NCI-H1436 treated with DMSO at 0.1 percent for 48 hours (cell line): Measurements from ENCODE around the gene MED19.
A peak's percentile ranks its signal among the peaks of the same experiment; 100 is the strongest.
"Not testable (repeated sequence)": the region's sequence is repeated elsewhere in the genome, so short reads cannot be mapped to it uniquely, and the experiment has no call there.

Source experiments
- DNase-seq: peaks from one replicate; lab custom pipeline; 2025; lab: John Stamatoyannopoulos, UW

The MED19 gene

DNA sequence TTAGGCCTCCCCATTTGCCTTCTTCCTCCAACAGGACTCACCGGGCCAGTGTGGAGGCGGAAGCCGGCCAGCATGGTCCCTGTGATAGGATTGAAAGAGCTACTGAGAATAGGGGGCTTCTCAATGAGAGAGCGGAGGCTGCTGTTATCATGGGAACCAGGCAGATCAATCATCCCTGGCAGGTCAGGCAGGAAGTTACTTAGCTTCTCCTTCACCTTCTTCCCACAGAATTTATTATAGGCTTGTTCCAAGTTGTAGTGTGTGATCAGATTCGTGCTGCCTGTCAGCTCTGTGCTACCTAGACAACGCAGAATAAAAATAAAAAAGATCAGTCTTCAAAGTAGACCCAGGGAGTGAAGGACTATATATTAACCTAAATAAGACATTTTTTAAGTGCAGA is 7.1 kb downstream of the MED19 start:
- DNase-seq = no peak

DNA sequence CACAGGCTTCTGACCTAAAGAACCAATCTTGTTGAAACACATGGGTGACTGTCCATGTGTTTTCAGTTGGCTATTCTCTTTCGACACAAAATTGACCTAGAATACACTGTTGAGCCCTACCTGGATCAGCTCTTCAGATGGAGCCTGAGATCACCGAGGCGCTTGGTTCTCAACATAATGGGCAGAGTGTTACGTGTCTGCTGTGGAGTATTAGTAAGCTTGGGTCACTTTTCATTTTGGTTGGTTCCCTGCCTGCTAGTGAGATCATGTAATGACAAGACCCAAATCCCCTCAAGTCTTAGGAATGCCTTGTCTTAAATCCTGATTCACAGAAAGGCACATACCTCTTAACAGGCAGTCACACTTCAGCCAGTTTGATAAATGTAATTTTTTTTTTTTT is 8.7 kb downstream of the MED19 start:
- no peak for DNase-seq

DNA sequence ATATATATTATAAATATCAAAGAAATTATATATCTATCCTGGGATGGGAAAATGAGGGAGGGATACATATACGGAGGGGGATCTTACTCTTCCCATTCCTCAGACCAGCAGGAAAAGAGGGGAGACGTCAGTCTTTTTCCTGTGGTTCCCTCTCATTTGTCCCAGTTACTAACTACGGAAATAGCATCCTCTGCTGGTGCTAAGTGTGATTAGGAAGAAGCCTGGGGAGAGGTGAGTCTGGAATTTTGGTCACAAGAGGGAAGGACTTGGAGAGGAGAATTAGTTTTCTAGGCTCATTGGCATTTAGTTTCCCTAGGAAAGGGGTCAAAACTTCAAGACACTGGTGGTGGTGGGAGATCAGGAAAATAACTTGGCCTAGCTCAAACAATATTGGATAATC is 11.6 kb downstream of the MED19 start:
- DNase-seq = no peak

DNA sequence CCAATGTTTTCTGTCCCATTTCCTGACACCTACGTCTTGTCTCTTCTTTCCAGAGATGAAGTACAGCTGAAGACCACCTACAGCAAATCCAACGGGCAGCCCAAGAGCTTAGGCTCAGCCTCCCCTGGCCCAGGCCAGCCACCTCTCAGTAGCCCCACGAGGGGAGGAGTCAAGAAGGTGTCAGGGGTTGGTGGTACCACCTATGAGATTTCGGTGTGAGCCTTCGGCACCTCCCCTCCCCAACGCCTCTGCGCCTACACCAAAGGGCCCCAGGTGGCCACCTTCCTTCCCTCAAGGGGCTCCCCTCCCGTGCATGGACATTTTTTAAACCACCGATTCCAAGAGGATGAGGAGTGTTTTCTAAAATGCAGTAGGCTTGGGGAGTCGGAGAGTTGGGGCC is 12.2 kb downstream of the MED19 start:
- no peak for DNase-seq

DNA sequence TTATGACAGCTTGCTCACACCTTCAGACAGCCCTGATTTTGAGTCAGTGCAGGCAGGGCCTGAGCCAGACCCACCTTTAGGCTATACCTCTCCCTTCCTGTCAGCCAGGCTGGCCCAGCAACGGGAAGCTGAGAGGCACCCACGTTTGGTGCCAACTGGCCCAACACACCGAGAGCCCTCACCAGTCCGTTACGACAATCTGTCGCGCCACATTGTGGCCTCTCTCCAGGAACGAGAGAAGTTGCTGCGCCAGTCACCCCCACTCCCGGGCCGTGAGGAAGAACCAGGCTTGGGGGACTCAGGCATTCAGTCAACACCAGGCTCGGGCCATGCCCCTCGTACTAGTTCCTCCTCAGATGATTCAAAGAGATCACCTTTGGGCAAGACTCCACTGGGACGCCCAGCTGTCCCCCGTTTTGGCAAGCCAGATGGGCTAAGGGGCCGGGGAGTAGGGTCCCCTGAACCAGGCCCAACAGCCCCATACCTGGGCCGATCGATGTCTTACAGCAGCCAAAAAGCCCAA is 13.1 kb downstream of the MED19 start:
- no peak for DNase-seq

DNA sequence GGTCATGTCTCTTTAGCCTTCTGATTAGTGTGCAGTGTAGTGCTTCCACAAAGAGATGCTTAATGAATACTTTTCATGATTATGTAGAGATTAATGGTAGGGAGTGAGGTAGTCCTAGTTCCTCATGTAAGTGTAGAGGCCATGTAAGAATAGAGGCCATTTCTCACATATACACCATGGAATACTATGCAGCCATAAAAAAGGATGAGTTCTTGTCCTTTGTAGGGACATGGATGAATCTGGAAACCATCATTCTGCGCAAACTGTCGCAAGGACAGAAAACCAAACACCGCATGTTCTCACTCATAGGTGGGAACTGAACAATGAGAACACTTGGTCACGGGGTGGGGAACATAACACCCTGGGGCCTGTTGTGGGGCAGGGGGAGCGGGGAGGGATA is 21.5 kb downstream of the MED19 start:
- not testable (repeated sequence) for DNase-seq

DNA sequence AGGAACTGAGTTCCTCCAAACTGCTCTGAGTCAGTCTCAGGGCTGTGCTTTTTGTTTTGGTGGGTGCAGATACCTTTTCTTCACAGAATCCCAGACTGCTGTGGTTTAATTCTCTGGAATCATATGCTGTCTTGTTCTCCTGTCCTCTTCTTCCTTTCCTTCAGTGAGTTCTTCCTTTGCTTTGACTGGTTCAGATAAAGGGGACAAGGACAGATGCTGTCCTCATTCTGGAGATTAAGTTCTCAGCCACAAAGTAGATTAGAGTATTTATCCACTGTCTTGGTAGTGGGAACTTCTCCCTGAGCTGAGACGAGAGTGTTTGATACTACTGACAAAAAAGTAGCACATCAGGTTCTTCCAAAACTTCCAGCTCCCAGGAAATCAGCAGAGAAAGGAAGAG is 30.8 kb downstream of the MED19 start:
- no peak for DNase-seq

DNA sequence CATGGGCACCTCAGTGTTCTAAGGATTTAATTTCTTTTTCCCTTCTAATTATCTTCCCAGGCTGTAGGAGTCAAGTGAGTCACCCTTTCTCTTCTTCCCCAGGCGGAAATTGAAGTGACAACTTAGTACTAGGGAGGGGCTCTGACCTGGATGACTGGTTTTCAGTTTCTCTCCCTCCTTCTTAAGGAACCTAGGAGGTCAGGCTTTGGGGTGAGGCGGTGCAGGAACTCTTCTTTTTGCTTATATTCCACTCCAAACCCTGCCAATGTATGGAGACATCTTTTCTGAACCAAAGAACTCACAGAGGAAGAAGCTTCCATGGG is 31.5 kb downstream of the MED19 start:
- no peak for DNase-seq

DNA sequence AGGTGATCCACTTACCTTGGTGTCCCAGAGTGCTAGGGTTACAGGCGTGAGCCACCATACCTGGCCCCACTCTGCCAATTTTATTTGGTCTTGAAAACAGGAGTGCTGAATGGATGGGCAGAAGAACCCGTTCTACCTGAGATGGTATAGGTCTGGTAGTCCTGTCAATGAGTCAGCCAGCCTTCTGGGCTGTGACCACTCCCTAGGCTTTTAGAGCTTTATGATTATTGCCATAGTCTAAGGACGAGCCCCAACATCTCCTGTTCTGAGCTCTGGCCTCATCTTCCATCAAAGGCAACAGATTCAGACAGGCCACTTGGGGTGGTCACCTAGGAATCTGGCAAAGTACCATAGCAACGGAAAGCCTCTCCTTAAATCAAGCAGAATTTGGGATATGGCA is 32.6 kb downstream of the MED19 start:
- no peak for DNase-seq

DNA sequence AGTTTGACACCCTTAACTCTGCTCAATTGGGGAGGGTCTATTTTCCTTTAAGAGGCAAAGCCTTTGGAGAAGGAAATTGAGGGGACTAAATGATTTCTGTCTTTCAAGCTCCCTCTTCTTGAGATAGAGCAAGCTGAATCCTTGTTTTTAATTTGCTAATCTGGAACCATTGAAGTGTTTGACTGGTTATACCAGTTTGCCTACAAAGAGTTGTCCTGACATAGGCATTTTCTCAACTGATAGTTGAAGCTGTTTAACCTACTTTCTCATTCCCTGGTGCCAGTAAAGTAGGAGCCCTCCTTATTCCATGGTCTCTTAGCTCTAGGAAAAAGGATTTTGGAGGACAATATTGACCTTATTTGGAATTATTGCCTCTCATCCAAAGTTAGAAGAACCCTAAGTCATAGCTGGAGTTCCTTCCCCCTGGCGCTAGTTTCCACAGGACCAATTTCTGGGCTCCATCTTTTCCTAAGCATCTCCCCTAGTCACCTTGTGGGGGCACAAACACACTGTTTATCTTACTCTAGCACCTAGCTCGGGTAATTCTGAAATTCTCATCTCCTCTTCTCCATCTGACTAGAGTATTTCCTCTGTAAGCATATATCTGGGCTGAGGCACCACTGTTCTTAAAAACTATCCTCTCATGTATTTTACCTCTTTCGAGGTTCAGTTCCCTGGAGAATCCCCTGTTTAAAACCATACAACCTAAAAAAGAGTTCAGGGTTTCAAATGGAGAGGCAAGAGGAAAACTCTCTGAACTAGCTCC is 36.7 kb downstream of the MED19 start:
- no peak for DNase-seq

DNA sequence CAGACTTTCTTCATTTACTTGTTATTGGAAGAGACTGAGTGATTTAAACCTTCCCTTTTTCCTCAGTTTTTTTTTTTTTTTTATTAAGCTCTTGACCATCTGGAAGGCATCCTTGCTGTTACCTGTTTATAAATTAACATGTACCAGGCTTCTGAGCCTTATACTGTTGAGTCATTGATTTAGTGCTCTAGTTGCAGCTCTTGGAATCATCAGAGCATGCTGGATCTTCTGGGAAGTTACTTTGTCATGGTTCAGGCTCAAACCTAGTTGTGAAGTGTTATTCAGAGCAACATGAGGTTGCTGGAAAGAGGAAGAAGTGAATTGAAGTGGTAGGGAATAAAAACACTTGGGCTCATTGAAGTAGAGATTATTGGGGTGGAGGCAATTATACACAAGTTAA is 37.8 kb downstream of the MED19 start:
- no peak for DNase-seq

DNA sequence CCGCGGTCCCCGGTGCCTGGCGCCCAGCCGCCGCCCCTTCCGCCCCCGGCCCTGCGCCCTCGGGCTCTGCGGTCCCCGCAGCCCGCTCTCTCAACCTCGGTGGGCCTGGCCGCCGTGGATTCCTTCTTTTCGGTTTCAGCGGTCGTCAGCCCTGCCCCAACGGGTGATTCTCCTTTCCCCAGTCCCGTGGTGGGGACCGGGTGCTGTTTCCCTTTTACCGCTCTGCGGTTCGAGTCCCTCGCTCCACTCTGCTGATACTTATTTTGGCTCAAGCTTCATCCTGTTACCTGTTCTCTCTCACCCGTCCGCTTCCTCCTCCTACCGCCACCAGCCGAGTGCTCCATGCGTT is 43.6 kb downstream of the MED19 start:
- DNase-seq = no peak

DNA sequence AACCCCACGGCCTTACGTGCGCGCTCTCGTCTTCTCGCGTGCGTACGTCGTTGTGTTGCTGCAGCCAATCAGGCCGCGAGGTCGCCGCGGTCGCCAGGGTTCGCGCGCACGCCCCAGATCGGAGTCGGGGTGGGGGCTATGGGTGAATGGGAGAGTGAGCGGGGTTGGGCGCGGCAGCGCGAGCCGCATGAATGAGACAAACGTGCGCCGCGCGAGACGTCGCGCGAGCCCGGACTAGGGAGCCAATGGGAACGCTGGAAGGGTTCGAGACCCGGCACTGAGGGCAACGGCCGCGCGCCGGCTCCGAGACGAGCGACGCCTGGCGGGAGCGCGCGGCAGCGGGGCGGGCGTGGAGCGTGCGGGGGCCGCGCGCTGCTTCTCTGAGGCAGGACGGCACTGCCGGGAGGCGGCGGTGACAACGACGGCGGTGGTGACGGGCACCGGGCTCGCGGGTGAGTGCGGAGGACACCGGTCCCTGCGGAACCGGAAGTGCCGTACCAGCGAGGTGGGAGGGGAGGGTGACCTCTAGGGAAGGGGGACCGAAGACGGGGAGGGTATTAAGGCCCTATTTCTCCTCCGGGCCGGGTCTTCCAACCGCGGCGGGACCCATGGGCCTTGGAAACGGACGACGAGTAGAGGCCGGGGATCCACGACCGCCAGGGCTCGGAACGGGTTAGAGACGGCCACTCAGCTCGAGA is 44.1 kb downstream of the MED19 start, which contains the start of gene ZDHHC5:
TSS of gene ZDHHC5 (plus strand) at position 379 of the 698 bp plus-strand sequence. CDS start 4,977 bp downstream, outside the sequence.
- DNase-seq = peak; percentile 98

DNA sequence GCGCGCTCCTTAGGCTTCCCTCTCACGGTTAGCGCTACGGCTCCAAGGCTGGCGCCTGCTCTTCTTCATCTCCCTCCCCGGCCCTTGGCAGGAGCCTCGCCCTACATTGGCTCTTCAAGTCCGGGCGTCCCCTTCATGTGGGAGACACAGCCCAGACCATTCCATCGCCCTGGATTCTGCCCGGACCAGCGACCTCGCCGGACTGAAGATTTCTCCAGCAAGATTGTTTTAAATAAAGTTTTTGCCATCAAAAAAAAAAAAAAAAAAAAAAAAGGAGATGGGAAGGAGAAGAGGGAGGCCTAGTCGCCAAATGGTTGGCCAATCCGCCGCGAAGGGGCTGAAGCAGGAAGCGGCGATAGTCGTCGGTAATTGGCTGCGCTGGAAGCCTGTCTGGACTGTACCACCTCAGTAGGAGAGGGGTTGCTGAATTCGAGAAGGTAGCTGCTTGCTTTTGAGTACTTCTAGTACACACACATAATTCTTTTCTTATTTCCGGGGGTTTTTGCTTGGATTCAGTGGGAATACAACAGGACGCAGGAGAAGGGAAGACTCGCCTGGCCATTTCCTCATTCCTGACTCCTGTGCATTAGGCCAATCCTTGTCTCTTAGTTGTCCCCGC is 44.8 kb downstream of the MED19 start:
- peak; percentile 98 for DNase-seq

DNA sequence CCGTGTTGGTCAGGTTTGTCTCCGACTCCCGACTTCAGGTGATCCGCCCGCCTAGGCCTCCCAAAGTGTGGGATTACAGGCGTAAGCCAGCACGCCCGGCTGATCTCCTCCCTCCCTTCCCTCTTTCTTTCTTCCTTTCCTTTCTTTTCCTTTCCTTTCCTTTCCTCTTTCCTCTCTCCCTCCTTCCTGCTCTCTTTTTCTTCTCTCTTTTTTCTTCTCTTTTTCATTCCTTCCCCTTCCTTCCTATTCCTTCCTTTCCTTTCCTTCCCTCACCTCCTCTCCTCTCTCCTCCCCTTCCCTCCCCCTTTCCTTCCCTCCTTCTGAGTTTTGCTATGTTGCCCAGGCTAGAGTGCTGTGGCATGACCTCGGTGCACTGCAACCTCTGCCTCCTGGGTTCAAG is 48.0 kb downstream of the MED19 start:
- no peak for DNase-seq

DNA sequence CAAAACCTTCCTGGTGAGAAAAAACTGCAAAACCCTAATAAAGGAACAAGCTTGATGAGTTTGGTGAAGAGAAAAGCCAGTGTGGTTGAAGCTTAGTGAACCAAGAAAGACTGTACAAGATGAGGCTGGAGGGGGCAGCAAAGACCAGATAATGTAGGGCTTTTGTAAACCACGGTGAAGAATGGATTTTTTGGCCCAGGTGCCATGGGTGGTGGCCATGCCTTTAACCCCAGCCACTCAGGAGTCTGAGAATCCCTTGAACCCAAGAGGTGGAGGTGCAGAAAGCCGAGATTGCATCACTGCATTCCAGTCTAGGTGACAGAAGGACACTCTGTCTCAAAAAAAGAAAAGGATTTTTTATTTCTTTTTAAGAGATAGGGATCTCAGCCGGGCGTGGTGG is 49.1 kb downstream of the MED19 start:
- no peak for DNase-seq

DNA sequence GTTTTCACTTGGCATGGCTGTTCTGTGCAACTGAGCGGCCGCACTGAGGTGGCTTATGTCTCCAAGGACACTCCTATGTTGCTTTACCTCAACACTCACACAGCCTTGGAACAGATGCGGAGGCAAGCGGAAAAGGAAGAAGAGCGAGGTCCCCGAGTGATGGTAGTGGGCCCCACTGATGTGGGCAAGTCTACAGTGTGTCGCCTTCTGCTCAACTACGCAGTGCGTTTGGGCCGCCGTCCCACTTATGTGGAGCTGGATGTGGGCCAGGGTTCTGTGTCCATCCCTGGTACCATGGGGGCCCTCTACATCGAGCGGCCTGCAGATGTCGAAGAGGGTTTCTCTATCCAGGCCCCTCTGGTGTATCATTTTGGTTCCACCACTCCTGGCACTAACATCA is 52.3 kb downstream of the MED19 start:
- no peak for DNase-seq

DNA sequence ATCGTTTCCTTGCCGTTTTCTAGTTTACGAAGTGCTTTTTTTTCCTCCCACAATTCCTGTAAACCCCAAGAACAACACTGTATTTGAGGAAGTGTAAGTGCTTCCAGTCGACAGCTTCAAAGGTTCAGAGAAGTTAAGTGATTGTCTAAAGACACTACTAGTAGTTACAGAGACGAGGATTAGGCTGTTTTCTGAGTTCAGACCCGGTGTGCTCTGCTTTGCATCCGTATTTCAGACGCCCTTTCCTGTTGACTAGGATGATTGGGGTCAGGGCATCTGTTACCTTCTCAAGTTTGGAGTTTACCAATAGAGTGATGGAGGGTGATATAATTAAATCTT is 54.0 kb downstream of the MED19 start:
- no peak for DNase-seq

DNA sequence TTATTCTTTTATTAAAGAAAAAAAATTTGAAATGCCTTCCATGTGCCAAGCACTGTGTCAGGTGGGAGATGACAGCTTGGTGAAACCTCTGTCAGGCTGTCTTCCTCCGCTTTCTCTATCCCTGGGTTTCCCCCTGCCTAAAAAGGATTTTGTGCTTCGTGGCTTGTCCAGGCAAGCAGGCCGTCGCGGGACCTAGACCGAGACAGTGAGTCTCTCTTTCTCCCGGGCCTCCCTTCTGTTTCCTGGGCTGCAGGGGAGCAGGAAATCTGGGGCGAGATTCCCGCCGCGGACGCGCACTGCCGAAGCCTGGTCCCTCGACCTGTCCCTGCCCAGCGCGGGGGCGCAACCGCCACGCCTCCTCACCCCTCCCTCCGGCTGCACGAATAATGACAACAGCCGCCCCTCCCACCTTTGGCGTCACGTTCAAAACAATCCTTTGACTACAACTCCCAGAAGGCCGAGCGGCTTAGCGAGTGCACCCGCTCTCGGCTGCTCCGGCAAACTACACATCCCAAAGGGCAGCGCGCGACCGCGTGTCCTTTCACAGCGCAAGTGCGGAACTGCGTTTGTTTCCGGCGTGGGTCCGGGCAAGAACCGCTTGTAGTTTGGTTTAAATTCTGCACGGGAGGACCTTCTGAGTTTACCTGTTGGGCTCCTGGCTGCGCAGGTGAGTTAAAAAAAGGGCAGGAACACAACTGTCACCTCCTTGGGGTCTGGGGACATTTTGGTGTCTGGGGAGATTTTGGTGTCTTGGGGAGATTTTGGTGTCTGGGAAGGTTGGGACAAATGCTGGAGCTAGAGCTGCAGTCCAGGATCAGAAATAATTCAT is 54.6 kb downstream of the MED19 start, which contains the start of gene CLP1:
TSS of gene CLP1 (plus strand) at position 569 of the 829 bp plus-strand sequence. CDS start 1,715 bp downstream, outside the sequence.
- peak; percentile 87 for DNase-seq

DNA sequence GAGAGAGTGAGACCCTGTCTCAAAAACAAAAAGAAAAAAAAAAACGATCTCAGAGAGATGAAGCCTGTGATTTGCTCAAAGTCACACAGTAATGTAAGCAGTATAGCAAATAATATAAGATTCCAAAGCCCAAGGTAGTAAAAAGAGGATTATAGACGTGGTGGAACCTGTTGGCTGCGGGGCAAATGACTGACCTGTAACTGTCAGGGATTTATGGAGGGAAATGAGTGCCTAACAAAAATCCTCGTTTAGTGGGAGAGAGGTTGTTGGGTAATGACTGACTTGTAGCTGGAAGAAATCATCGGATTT is 55.2 kb downstream of the MED19 start:
- no peak for DNase-seq
